Measurements from ENCODE around the gene MAP2K5.

GRCh38 chr15:67523330-67523729 lies 19.2 kb upstream of the MAP2K5 start:
- no peak for TF ChIP-seq CTCF (conservative IDR thresholded peaks at IDR 0.05)
- no peak for TF ChIP-seq ZFX (IDR thresholded peaks at IDR 0.05)
